Natural killer cell (primary cell): ENCODE measurements around the gene SYTL5. TPM values are rescaled to one million over a fixed set of nuclear protein-coding genes. Genes with fewer than 3 reads are reported as not detected.

Source experiments
- ATAC-seq, 3 donors: fragments of 150-1000 bp in 2 of 3; fragments of 200-7000 bp in 1 of 3; cut with Tn5 transposase; 1 replicate in 1 of 3; 2 replicates in 2 of 3; pipeline ENCODE4 v1.10.0; 2021; ENCODE audit warnings: mild to moderate bottlenecking in 2 of 3, moderate library complexity in 2 of 3
- DNase-seq, 2 donors: peaks; one replicate each; pipeline versions ENCODE4 v3.0.0 to v3.0.0-alpha.2; 2013 to 2021; ENCODE audit warnings: mixed read lengths in 1 of 2
- H3K27ac ChIP-seq: one replicate; pipeline ENCODE4 v1.5.1; 2013; ENCODE audit warnings: mild to moderate bottlenecking, low read length
- H3K27me3 ChIP-seq: one replicate; pipeline ENCODE4 v1.6.1; 2013; ENCODE audit warnings: low read length; ENCODE audit not compliant: control insufficient read depth, insufficient read depth
- H3K36me3 ChIP-seq: one replicate; pipeline ENCODE4 v1.6.1; 2013; ENCODE audit warnings: low read length; ENCODE audit not compliant: control insufficient read depth, insufficient read depth
- H3K4me1 ChIP-seq: one replicate; pipeline ENCODE4 v1.6.1; 2013; ENCODE audit warnings: low read length; ENCODE audit not compliant: control insufficient read depth, insufficient read depth
- H3K4me3 ChIP-seq: one replicate; pipeline ENCODE4 v1.5.1; 2013; ENCODE audit warnings: low read length
- H3K9me3 ChIP-seq: one replicate; pipeline ENCODE4 v1.6.1; 2013; ENCODE audit warnings: low read length; ENCODE audit not compliant: control insufficient read depth, insufficient read depth
- H3K27ac Mint-ChIP-seq, 2 donors: one replicate each; pipeline ENCODE4 v1.8.0; 2022; ENCODE audit warnings: mild to moderate bottlenecking in 2 of 2, mixed read lengths in 2 of 2, moderate library complexity in 1 of 2
- H3K27me3 Mint-ChIP-seq, 2 donors: one replicate each; pipeline ENCODE4 v1.8.0; 2022; ENCODE audit warnings: low read depth in 2 of 2, mixed read lengths in 2 of 2
- H3K36me3 Mint-ChIP-seq: one replicate; pipeline ENCODE4 v1.8.0; 2022; ENCODE audit warnings: mixed read lengths
- H3K4me1 Mint-ChIP-seq, 2 donors: one replicate each; pipeline ENCODE4 v1.8.0; 2022; ENCODE audit warnings: mixed read lengths in 2 of 2
- H3K4me3 Mint-ChIP-seq: one replicate; pipeline ENCODE4 v1.8.0; 2022; ENCODE audit warnings: mild to moderate bottlenecking, moderate library complexity, mixed read lengths
- H3K9me3 Mint-ChIP-seq, 2 donors: one replicate each; pipeline ENCODE4 v1.8.0; 2022; ENCODE audit warnings: mixed read lengths in 2 of 2
- WGBS: methylation state at CpG from one replicate; pipeline ENCODE4 v1.1.7; 2013; ENCODE audit warnings: missing lambda C conversion rate; ENCODE audit not compliant: insufficient coverage; 5-methylcytosine and 5-hydroxymethylcytosine counted together
- intact Hi-C: fragments of 100-400 bp; cut with micrococcal nuclease; formaldehyde crosslinking; loops from one replicate; pipeline ENCODE4 v1.14.2; 2022
- total RNA-seq, 4 donors: library from RNA; stranded (reverse); fragments of 120-200 nt in 1 of 4; gene quantifications; one replicate each; pipeline versions ENCODE4 v1.2.3 to v1.2.4, GENCODE V29; 2013 to 2022
- TF ChIP-seq, protein P1 (sequence below): fragments of 200-600 bp; IDR thresholded peaks from one replicate; pipeline ENCODE4 v1.8.0; 2022; ENCODE audit warnings: antibody characterized with exemption

Gene SYTL5
- total RNA-seq, 3 donors from 2014 or later (not counting 1 experiment from before 2014, with no cell fraction given), result 0.05 TPM; not detected in 2

DNA sequence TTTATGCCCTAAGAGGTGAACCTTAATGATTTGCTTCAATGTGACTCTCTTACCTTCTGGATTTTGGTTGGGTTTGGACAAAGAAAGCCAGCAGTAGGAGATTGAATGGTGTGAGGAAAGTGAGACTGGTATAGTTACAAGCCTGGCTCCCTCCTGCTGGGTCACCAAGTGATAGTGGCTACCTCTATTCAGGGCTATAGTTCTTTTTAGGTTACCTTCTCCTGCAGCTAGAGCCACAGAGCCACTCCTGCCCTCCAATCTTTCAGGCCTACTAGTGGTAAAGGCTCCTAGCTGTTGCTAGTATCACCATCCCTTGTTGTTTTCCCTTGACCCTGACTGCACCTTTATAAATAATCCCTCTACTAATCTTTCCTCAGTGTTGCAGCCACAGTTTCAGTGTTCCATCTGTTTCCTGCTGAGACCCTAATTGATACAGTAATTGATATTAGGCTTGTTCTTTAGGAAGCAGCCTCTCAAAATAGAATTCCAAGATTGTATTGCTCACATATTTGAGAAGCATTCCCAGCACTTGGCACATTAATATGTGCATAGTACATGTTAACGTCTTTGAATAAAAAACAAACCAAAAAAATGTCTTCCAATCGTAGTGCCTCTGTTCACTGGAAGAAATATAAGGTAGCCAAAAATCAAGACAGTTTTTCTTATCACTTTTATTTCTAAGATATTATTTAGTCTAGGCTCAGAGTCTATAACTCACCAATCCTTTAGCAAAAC lies 132.0 kb downstream of the SYTL5 start:
- Histone ChIP-seq H3K36me3 (no peaks in the 10 kb centered on the region), H3K4me3 (no peak overlapping the region), H3K9me3 (no peaks in the 10 kb centered on the region), H3K27ac (no peak overlapping the region), H3K27me3 (no peaks in the 10 kb centered on the region), H3K4me1 (no peaks in the 10 kb centered on the region)
- Mint-ChIP-seq H3K4me1 (no peaks in the 10 kb centered on the region), H3K27me3 (peaks cover 0 to 23% of the 10 kb centered on the region in 2 donors), H3K4me3 (no peak overlapping the region), H3K27ac (no peak overlapping the region), H3K36me3 (no peaks in the 10 kb centered on the region), H3K9me3 (no peaks in the 10 kb centered on the region)
- WGBS, result no CpG with 5 or more reads among the region's 2 CpGs
- intact Hi-C loops, result no loop called here
- no peak for ATAC-seq
- TF ChIP-seq, protein P1, sequence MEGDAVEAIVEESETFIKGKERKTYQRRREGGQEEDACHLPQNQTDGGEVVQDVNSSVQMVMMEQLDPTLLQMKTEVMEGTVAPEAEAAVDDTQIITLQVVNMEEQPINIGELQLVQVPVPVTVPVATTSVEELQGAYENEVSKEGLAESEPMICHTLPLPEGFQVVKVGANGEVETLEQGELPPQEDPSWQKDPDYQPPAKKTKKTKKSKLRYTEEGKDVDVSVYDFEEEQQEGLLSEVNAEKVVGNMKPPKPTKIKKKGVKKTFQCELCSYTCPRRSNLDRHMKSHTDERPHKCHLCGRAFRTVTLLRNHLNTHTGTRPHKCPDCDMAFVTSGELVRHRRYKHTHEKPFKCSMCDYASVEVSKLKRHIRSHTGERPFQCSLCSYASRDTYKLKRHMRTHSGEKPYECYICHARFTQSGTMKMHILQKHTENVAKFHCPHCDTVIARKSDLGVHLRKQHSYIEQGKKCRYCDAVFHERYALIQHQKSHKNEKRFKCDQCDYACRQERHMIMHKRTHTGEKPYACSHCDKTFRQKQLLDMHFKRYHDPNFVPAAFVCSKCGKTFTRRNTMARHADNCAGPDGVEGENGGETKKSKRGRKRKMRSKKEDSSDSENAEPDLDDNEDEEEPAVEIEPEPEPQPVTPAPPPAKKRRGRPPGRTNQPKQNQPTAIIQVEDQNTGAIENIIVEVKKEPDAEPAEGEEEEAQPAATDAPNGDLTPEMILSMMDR, result no peak
- DNase-seq, result no peak

DNA sequence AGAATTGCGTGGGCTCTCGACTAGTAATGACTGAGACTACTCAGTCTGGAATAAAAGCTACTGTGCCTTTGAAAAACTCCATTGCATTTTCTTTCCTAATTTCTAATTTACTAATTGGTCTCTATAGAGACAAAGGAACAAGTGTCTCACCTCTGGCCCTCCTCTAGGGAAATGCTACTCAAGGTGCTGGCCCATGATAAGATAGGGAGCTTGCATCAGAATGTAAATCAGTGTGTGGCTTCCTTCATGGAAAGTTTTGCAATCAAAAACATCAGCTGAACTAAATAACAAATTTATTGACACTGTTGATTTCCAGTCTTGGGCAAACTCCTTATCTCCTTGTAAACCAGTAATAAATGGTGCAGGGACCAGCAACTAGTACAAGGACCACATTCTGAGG lies 132.5 kb downstream of the SYTL5 start:
- Histone ChIP-seq H3K27me3 (no peaks in the 10 kb centered on the region), H3K4me1 (no peaks in the 10 kb centered on the region), H3K27ac (no peak overlapping the region), H3K9me3 (no peaks in the 10 kb centered on the region), H3K4me3 (no peak overlapping the region), H3K36me3 (no peaks in the 10 kb centered on the region)
- Mint-ChIP-seq H3K27ac (no peak overlapping the region), H3K9me3 (no peaks in the 10 kb centered on the region), H3K36me3 (no peaks in the 10 kb centered on the region), H3K4me1 (no peaks in the 10 kb centered on the region), H3K27me3 (peaks cover 0 to 23% of the 10 kb centered on the region in 2 donors), H3K4me3 (no peak overlapping the region)
- intact Hi-C loops, result no loop called here
- TF ChIP-seq, protein P1, result no peak
- WGBS, result 95% methylated on average over 2 of the region's 2 CpGs
- ATAC-seq (no peak), DNase-seq (no peak)

DNA sequence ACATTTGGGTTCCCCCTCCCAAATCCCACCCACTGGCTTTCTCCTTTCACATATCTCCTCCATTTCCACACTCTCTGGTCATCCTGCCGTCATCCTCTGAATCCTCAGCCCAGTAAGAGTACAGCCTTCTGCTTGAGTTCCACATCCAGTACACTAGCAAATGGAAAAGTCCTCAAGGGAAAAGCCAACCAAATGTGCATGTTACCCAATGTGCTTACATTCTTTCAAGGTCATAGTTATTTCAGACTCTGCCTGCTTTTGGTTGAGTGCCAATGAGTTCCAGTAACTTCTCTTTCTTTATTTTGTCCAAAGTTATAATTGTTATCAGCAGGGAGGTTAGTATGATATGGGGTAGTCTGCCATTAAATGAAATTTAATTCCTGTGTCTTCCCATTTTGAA lies 136.3 kb downstream of the SYTL5 start:
- no peaks in the 10 kb centered on the region for H3K4me1 Mint-ChIP-seq
- TF ChIP-seq, protein P1, result no peak
- Histone ChIP-seq H3K4me3 (no peak overlapping the region), H3K36me3 (no peaks in the 10 kb centered on the region), H3K27ac (no peak overlapping the region), H3K9me3 (no peaks in the 10 kb centered on the region), H3K27me3 (no peaks in the 10 kb centered on the region), H3K4me1 (no peaks in the 10 kb centered on the region)
- intact Hi-C loops, result no loop called here
- 93% methylated on average over 1 of the region's 1 CpG for WGBS
- no peak overlapping the region for H3K27ac Mint-ChIP-seq
- H3K9me3 Mint-ChIP-seq, result no peaks in the 10 kb centered on the region
- ATAC-seq (no peak), DNase-seq (no peak)
- H3K36me3 Mint-ChIP-seq, result no peaks in the 10 kb centered on the region
- H3K27me3 Mint-ChIP-seq, result peaks cover 4 to 17% of the 10 kb centered on the region in 2 donors
- no peak overlapping the region for H3K4me3 Mint-ChIP-seq

DNA sequence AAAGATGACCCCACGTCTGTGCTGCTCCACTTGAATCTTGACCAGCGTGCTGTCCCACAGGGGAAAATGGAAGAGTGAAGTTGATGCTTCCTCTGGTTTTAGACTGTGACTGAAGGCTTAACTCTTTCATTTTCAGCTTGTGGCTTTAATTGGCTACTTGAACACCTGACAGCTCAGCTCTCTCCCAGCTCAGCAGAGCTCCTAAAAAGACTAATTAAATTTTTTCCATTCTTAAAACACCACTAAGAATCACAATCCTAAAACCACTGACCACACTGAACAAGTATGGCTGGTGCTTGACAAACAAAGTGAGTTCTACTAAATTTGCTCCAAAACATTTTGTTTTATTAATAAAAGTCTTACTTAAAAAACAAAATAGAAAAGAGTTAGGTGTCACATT lies 142.7 kb downstream of the SYTL5 start:
- intact Hi-C loops, result no loop called here
- Histone ChIP-seq H3K4me3 (no peak overlapping the region), H3K4me1 (no peaks in the 10 kb centered on the region), H3K27ac (no peak overlapping the region), H3K27me3 (no peaks in the 10 kb centered on the region), H3K36me3 (no peaks in the 10 kb centered on the region), H3K9me3 (no peaks in the 10 kb centered on the region)
- H3K9me3 Mint-ChIP-seq, result no peaks in the 10 kb centered on the region
- ATAC-seq, result no peak
- H3K27me3 Mint-ChIP-seq, result peaks cover 4 to 24% of the 10 kb centered on the region in 2 donors
- no peak for DNase-seq
- H3K4me3 Mint-ChIP-seq, result no peak overlapping the region
- H3K36me3 Mint-ChIP-seq, result no peaks in the 10 kb centered on the region
- whole genome bisulfite sequencing, result 53% methylated on average over 2 of the region's 2 CpGs
- no peak overlapping the region for H3K27ac Mint-ChIP-seq
- H3K4me1 Mint-ChIP-seq, result no peaks in the 10 kb centered on the region
- TF ChIP-seq, protein P1, result no peak
